Measurements from ENCODE around the gene TUBB3.
"Not testable (repeated sequence)": the region's sequence is repeated elsewhere in the genome, so short reads cannot be mapped to it uniquely, and the experiment has no call there.

TUBB3 gene

DNA sequence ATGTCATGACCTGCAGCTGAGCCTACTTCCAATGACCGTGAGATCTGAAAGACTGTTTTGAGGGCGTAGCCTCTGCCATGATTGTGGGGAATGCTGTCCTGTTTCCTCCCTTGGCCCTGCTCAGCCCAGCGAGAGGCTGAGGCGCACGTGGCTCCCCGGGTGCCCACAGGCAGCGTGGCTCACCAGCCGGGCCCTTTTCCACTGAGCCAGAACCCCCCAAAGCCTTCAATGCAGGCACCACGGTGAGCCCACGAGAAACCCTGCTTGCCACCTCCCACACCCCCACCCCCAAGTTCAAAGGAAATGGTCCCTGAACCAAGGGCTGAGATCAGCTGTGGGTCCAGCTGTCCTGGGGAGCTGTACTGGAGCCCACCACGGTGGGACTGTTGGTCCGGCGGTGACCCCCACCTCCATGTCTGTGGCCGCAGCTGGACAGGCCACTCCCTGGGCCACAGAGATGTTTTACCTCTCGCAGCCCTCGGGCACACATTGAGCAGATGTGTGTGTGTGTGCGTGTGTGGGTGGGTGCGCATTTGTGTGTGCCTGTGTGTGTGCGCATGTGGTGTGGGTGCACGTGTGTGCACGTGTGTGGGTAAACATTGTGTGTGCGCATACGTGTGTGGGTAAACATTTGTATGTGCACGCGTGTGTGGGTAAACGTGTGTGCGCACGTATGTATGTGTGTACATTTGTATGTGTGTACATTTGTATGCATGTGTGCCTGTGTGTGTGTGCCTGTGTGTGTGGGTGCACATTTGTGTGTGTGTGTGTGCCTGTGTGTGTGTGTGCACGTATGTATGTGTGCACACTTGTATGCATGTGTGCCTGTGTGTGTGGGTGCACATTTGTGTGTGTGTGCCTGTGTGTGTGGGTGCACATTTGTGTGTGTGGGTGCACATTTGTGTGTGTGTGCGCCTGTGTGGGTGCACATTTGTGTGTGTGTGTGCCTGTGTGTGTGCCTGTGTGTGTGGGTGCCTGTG, 9.4 kb upstream of the TUBB3 start:
- TF ChIP-seq BACH2 (CRISPR knock-in tag; IDR thresholded peaks at IDR 0.05; ENCODE audit: borderline replicate concordance) (no peak), ZFP3 (CRISPR knock-in tag; IDR thresholded peaks at IDR 0.05) (no peak), TCF4 (CRISPR knock-in tag; IDR thresholded peaks at IDR 0.05; ENCODE audit: borderline replicate concordance) (no peak), OSR1 (CRISPR knock-in tag; IDR thresholded peaks at IDR 0.05) (no peak), ZNF8 (CRISPR knock-in tag; IDR thresholded peaks at IDR 0.05) (no peak), ZNF565 (CRISPR knock-in tag; conservative IDR thresholded peaks at IDR 0.05; ENCODE audit: low read depth) (no peak), ARNTL (CRISPR knock-in tag; IDR thresholded peaks at IDR 0.05; ENCODE audit: borderline replicate concordance, low read depth) (no peak), TOX (CRISPR knock-in tag; IDR thresholded peaks at IDR 0.05; ENCODE audit: borderline replicate concordance) (no peak), PPARA (CRISPR knock-in tag; IDR thresholded peaks at IDR 0.05; ENCODE audit: borderline replicate concordance) (no peak), ESRRG (CRISPR knock-in tag; IDR thresholded peaks at IDR 0.05) (no peak)
- TF ChIP-seq, protein P1, sequence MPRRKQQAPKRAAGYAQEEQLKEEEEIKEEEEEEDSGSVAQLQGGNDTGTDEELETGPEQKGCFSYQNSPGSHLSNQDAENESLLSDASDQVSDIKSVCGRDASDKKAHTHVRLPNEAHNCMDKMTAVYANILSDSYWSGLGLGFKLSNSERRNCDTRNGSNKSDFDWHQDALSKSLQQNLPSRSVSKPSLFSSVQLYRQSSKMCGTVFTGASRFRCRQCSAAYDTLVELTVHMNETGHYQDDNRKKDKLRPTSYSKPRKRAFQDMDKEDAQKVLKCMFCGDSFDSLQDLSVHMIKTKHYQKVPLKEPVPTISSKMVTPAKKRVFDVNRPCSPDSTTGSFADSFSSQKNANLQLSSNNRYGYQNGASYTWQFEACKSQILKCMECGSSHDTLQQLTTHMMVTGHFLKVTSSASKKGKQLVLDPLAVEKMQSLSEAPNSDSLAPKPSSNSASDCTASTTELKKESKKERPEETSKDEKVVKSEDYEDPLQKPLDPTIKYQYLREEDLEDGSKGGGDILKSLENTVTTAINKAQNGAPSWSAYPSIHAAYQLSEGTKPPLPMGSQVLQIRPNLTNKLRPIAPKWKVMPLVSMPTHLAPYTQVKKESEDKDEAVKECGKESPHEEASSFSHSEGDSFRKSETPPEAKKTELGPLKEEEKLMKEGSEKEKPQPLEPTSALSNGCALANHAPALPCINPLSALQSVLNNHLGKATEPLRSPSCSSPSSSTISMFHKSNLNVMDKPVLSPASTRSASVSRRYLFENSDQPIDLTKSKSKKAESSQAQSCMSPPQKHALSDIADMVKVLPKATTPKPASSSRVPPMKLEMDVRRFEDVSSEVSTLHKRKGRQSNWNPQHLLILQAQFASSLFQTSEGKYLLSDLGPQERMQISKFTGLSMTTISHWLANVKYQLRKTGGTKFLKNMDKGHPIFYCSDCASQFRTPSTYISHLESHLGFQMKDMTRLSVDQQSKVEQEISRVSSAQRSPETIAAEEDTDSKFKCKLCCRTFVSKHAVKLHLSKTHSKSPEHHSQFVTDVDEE (CRISPR knock-in tag; IDR thresholded peaks at IDR 0.05): no peak
- TF ChIP-seq, protein P2, sequence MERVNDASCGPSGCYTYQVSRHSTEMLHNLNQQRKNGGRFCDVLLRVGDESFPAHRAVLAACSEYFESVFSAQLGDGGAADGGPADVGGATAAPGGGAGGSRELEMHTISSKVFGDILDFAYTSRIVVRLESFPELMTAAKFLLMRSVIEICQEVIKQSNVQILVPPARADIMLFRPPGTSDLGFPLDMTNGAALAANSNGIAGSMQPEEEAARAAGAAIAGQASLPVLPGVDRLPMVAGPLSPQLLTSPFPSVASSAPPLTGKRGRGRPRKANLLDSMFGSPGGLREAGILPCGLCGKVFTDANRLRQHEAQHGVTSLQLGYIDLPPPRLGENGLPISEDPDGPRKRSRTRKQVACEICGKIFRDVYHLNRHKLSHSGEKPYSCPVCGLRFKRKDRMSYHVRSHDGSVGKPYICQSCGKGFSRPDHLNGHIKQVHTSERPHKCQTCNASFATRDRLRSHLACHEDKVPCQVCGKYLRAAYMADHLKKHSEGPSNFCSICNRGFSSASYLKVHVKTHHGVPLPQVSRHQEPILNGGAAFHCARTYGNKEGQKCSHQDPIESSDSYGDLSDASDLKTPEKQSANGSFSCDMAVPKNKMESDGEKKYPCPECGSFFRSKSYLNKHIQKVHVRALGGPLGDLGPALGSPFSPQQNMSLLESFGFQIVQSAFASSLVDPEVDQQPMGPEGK (CRISPR knock-in tag; IDR thresholded peaks at IDR 0.05; ENCODE audit: borderline replicate concordance): no peak
- TF ChIP-seq, protein P3, sequence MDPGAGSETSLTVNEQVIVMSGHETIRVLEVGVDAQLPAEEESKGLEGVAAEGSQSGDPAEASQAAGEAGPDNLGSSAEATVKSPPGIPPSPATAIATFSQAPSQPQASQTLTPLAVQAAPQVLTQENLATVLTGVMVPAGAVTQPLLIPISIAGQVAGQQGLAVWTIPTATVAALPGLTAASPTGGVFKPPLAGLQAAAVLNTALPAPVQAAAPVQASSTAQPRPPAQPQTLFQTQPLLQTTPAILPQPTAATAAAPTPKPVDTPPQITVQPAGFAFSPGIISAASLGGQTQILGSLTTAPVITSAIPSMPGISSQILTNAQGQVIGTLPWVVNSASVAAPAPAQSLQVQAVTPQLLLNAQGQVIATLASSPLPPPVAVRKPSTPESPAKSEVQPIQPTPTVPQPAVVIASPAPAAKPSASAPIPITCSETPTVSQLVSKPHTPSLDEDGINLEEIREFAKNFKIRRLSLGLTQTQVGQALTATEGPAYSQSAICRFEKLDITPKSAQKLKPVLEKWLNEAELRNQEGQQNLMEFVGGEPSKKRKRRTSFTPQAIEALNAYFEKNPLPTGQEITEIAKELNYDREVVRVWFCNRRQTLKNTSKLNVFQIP (CRISPR knock-in tag; IDR thresholded peaks at IDR 0.05; ENCODE audit: borderline replicate concordance, low read depth): no peak

DNA sequence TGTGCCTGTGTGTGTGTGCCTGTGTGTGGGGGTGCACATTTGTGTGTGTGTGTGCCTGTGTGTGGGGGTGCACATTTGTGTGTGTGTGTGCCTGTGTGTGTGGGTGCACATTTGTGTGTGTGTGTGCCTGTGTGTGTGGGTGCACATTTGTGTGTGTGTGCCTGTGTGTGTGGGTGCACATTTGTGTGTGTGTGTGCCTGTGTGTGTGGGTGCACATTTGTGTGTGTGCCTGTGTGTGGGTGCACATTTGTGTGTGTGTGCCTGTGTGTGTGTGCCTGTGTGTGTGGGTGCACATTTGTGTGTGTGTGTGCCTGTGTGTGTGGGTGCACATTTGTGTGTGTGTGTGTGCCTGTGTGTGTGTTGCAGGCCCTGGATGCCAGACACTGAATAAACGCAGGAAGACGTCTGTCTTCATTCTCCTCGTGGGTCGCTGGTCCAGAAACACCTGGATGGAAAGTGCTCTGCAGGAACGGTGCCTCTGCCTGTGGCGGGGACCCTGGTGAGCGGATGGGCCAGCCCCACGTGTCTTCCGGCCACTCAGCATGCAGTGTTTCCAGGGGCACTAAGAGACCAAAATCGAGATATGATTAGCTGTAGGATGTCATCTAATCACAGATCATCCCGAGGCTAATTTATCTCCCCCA, 8.4 kb upstream of the TUBB3 start:
- not testable (repeated sequence) for ATAC-seq

More for the DNA sequence above, 9.4 kb upstream of the TUBB3 start:
- no peak for ATAC-seq

DNA sequence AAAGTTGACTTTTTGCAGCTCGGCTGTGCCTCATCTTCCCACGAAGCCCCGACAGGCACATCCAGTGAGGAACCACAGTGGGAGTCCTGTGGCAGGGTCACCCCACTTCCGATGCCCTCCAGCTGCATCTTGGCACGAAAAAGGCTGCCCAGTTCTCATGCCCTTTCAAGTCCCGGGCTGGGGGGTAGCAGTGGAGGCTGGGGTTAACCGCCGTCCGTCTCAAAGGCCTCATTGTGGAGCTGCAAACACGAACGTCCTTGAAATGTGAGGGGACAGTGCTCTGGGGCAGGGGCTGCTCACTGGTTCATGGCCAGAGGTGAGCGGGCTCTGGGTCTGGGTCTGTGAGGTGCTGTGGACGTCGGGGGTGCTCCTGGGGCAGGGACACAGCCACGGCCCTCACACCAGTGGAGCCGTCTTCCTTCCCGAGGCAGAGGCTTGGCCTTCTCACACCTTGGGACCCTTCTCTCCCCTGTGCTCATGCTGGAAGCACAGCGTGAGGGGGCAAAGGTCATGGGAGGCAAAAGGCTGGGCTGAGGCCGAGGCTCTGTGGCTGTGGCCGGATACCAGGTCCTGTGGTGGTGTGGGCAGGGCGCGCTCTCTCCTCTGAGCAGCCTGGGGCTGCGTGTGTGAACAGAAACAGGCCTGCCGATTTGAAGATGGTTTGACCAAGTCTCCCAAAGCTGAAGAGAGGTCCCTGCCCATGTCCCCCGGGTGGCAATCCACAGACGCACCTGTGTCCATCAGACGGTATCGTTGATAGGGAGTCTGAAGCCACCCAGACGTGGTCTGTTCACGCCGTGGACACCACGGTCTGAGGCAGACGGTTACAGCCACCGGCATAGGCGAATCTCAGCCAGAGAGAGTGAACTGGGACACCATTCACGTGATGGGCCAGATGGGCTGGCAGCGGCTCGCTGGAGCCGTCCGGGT, 7.6 kb upstream of the TUBB3 start:
- TF ChIP-seq ISL1 (CRISPR knock-in tag; IDR thresholded peaks at IDR 0.05) (no peak), ZFP3 (CRISPR knock-in tag; IDR thresholded peaks at IDR 0.05) (no peak), ZC3H10 (CRISPR knock-in tag; IDR thresholded peaks at IDR 0.05) (no peak), OSR1 (CRISPR knock-in tag; IDR thresholded peaks at IDR 0.05) (no peak), ZNF565 (CRISPR knock-in tag; conservative IDR thresholded peaks at IDR 0.05; ENCODE audit: low read depth) (no peak), CSDC2 (CRISPR knock-in tag; IDR thresholded peaks at IDR 0.05) (no peak), GLIS3 (CRISPR knock-in tag; IDR thresholded peaks at IDR 0.05) (no peak), ARNTL (CRISPR knock-in tag; IDR thresholded peaks at IDR 0.05; ENCODE audit: borderline replicate concordance, low read depth) (no peak), RARB (CRISPR knock-in tag; IDR thresholded peaks at IDR 0.05) (no peak), TOX (CRISPR knock-in tag; IDR thresholded peaks at IDR 0.05; ENCODE audit: borderline replicate concordance) (no peak), TCF4 (CRISPR knock-in tag; IDR thresholded peaks at IDR 0.05; ENCODE audit: borderline replicate concordance) (no peak), ZNF8 (CRISPR knock-in tag; IDR thresholded peaks at IDR 0.05) (no peak), ZNF70 (CRISPR knock-in tag; IDR thresholded peaks at IDR 0.05) (no peak), BACH2 (CRISPR knock-in tag; IDR thresholded peaks at IDR 0.05; ENCODE audit: borderline replicate concordance) (no peak), PPARA (CRISPR knock-in tag; IDR thresholded peaks at IDR 0.05; ENCODE audit: borderline replicate concordance) (no peak), ESRRG (CRISPR knock-in tag; IDR thresholded peaks at IDR 0.05) (no peak), SNAI2 (CRISPR knock-in tag; IDR thresholded peaks at IDR 0.05) (no peak)
- TF ChIP-seq, protein P4, sequence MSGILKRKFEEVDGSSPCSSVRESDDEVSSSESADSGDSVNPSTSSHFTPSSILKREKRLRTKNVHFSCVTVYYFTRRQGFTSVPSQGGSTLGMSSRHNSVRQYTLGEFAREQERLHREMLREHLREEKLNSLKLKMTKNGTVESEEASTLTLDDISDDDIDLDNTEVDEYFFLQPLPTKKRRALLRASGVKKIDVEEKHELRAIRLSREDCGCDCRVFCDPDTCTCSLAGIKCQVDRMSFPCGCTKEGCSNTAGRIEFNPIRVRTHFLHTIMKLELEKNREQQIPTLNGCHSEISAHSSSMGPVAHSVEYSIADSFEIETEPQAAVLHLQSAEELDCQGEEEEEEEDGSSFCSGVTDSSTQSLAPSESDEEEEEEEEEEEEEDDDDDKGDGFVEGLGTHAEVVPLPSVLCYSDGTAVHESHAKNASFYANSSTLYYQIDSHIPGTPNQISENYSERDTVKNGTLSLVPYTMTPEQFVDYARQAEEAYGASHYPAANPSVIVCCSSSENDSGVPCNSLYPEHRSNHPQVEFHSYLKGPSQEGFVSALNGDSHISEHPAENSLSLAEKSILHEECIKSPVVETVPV (CRISPR knock-in tag; IDR thresholded peaks at IDR 0.05): no peak
- TF ChIP-seq, protein P3 (CRISPR knock-in tag; IDR thresholded peaks at IDR 0.05; ENCODE audit: borderline replicate concordance, low read depth): no peak
- TF ChIP-seq, protein P5, sequence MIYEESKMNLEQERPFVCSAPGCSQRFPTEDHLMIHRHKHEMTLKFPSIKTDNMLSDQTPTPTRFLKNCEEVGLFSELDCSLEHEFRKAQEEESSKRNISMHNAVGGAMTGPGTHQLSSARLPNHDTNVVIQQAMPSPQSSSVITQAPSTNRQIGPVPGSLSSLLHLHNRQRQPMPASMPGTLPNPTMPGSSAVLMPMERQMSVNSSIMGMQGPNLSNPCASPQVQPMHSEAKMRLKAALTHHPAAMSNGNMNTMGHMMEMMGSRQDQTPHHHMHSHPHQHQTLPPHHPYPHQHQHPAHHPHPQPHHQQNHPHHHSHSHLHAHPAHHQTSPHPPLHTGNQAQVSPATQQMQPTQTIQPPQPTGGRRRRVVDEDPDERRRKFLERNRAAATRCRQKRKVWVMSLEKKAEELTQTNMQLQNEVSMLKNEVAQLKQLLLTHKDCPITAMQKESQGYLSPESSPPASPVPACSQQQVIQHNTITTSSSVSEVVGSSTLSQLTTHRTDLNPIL (CRISPR knock-in tag; IDR thresholded peaks at IDR 0.05; ENCODE audit: low read depth): no peak
- ATAC-seq: no peak
